ENCODE results near the gene EXTL1.

DNA sequence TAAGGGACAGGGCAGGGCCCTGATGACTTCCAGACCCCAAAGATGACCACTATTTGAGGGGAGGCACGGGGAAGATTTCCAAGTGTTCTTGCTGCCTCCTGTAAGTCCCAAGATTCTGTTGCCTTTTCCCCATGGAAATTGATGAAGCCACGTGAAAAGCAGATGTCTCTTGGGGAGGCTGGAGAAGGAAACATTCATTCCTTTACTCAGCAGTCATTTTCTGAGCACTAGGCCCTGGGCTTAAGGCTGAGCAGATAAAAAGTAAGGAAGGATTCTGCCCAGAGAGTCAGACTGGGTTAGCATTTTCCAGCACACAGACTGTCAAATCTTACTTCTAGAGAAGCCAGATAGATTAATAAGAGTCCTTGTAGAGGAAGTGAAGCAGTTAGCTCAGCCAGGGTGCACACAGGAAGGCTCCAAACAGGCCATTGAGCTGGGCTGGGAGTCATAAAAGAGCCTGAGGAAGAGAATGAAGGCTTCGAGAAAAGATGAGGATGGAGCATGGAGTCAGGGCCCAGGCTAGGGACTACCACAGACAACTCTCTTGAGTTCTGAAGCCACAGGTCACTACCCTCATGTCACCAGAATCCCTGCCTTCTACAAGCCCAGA lies 10.1 kb downstream of the EXTL1 start:
- TF ChIP-seq, protein P1, sequence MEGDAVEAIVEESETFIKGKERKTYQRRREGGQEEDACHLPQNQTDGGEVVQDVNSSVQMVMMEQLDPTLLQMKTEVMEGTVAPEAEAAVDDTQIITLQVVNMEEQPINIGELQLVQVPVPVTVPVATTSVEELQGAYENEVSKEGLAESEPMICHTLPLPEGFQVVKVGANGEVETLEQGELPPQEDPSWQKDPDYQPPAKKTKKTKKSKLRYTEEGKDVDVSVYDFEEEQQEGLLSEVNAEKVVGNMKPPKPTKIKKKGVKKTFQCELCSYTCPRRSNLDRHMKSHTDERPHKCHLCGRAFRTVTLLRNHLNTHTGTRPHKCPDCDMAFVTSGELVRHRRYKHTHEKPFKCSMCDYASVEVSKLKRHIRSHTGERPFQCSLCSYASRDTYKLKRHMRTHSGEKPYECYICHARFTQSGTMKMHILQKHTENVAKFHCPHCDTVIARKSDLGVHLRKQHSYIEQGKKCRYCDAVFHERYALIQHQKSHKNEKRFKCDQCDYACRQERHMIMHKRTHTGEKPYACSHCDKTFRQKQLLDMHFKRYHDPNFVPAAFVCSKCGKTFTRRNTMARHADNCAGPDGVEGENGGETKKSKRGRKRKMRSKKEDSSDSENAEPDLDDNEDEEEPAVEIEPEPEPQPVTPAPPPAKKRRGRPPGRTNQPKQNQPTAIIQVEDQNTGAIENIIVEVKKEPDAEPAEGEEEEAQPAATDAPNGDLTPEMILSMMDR (IDR thresholded peaks at IDR 0.05) = no peak
- TF ChIP-seq POLR2AphosphoS5 (IDR thresholded peaks at IDR 0.05) (no peak), POLR2A (IDR thresholded peaks at IDR 0.05) (no peak)

All from breast epithelium (tissue), 3 donors.